GM19468 (cell line): ENCODE results near the gene DUSP22.

Source experiments
- ATAC-seq: cut with Tn5 transposase; IDR thresholded peaks from one replicate; pipeline ENCODE4 v1.9.1; 2021; ENCODE audit warnings: mild to moderate bottlenecking, moderate library complexity, moderate number of reproducible peaks; ENCODE audit not compliant: unreplicated experiment; ENCODE audit errors: extremely low read depth

Gene DUSP22

DNA sequence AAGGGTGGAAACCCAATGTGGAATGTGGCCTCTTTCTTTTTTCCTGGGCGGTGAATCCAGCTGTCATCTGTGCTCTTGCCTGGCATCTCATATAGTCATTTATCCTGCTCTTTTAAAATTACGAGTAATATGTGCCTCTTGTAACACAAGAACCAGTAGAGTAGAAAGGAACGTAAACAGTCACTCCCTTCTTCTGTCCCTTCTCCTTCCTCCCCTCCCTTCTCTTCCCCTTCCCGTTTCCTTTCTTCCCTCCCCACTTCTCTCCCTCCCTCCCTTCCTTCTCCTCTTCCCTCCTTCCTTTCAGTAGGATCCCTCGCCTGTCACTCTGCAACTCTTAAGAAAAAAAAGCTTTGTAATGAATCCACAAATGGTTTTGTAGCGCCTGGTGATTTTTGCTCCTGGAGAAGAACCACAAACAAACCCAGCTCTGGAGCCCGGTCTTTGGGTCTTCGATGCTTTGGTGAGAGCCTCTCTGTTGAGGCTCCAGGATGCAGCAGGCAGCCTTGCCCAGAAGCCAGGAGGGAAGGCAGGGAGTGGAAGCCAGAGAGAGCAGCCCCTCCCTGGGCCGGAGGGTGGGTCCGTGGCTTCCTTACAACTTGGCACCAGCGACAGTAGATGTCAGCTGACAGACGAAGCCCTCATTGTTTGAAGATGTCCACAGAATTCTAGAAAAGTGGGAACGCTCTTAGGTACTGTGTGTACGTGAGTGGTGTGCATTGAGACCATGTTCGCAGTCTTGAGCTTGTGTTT lies 15.0 kb downstream of the DUSP22 start:
- ATAC-seq: no peak

DNA sequence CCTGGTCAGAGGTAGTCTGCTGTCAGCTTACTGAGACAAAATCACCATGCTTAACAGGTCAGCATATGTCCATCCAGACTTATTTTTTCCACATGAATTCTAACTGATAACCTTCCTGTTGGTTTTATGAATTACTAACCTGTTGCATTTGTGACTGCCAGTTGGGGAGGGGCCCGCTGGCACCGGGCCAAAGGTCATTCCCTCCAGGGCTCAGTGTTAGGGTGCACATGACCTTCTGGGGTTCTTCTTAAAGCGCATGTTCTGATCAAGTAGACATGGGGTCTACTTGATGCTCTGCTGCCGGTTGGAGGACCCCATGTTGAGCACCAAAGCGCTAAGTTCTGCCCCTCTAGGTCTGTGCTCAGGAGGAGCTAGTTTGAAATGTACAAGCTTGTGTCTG lies 15.6 kb downstream of the DUSP22 start:
- no peak for ATAC-seq

DNA sequence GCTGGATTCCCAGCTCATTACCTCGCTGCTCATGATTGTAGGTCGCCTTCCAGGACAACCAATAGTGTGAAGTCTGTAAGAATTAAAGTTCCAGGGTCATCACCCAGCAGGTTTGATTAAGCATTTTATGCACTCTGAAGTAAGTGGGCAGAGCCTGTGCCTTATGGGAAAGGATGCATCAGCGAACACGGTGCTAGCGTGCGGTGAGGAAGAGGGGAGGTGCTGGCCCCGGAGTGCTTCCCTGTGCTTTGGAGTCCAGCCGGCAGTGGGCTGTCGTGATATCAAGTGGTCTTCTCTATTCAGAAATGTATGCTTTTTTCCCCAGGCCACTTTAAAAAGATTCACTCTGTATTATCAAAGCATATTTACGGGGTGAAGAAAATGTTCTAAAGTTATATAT lies 16.0 kb downstream of the DUSP22 start:
- no peak for ATAC-seq

DNA sequence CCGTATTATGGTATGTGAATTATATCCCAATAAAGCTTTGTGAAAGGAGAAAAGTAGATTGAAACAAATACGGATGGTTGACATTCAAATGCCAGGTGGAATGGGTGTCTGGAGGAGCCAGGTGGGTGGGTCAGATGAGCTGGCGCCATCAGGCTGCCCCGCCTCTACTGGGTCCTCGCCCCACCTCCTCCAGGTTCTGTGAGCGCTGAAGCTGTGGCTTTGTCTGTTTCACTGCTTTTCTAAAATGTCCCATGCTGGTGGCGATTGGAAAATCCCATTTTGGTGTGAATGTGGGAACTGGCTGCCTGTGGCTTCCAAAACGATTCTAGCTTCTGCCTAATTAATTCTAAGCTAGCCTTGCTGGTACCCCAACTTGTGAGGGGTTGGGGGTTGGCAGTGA lies 16.5 kb downstream of the DUSP22 start:
- no peak for ATAC-seq

DNA sequence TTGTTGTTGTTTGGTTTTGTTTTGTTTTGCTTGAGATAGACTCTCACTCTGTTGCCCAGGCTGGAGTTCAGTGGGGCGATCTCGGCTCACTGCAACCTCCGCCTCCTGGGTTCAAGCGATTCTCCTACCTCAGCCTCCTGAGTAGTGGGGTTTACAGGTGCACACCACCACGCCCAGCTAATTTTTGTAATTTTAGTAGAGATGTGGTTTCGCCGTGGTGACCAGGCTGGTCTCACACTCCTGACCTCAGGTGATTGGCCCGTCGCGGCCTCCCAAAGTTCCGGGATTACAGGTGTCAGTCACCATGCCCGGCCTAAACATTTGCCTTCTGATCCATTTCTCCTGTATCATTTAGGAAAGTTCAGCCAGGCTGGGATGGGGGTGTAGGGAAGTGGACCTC lies 17.7 kb downstream of the DUSP22 start:
- no peak for ATAC-seq

DNA sequence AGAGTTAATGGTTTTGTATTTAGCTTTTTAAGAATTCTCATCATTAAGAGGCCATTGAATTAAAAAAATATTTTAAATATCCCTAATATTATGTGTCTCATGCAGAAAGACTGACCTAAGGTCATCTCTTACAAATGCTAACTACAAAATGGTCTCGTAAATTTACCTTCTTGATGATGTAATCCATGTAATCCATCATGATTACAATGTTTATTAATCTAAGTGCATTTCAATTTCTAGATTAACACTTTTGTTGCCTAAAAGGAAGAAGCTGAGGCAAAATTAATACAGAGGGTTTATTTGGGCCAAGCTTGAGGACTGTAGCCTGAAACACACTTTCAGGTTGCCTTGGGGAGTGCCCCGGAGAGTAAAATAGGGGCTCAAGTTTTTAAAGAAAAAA lies 18.4 kb downstream of the DUSP22 start:
- ATAC-seq: no peak

DNA sequence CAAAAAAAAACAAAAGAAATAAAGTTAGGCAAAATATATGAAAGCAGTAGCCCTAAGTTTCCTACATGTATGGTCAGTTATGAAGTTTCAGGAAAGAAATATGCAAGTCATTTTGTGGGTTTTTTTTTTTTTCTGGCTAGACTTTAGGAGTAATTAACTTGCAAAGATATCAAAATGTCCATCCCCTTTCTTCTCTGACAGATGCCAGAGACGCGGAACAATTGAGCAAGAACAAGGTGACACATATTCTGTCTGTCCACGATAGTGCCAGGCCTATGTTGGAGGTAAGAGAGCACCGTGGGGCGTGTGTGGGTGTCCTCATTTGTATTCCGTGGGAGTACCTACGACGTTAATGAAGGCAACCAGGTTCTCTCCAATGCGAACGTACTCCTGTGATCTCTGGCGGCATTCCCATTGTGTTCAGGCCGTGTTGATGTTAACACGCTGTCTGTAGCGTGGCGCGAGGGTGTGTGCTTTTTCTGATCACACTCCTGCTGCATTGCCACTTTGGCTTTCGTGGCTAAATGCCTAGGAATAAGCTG lies 19.5 kb downstream of the DUSP22 start:
- ATAC-seq: no peak

DNA sequence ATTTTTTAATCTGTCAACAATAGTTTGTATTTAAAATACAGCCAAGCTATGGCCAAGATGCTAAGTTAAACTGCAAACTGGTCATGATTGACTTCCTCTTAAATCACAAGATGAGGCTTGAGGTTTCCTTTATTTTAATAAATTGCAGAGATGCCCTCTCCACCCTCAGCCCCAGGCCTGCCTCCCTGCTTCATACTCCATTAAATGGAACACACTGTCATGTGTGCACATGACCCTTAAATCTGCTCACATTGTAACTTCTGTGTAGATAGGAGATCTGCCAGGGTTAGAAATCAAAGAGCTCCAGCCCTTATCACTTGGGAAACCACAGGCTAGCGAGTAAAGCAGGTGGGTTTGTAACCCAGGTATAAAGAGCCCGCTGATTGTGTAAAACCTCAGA lies 20.8 kb downstream of the DUSP22 start:
- no peak for ATAC-seq

DNA sequence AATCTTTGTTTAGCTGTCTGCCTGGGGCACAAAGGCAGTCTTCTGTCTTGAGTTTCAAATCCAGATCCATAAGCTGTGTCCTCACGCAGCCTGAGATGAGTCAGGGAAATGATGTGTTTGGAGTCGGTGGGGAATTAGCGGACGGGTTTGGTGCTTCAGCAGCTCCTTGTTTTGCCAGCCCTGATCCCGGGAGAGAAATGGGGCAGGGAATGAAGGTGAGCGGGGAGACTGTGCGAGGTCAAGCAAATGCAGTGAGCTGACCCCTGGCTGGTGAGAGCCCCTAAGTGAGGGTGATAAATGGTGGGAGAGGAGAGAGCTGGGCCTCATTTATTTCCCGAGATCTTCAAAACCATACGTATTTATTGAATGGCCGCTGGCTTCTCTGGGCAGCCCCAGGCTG lies 21.6 kb downstream of the DUSP22 start:
- ATAC-seq: no peak

DNA sequence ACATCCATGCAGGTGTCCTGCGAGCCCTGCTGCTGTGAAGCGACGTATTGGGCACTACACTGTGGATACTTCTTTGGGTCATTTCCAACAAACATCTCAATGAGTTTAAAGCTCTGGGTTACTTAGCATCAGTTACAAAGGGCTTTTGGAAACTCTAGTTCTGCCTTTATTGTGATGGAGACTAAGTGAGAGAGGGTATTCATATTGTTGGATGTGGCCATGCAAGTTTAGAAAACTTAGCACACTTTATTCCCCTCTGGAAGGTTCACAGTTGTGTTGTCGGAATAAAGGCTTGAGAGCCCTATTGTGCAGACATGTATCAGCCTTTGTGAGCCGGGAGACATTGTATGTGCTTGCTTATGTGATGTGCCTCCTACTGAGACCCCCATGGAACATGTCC lies 22.1 kb downstream of the DUSP22 start:
- no peak for ATAC-seq

DNA sequence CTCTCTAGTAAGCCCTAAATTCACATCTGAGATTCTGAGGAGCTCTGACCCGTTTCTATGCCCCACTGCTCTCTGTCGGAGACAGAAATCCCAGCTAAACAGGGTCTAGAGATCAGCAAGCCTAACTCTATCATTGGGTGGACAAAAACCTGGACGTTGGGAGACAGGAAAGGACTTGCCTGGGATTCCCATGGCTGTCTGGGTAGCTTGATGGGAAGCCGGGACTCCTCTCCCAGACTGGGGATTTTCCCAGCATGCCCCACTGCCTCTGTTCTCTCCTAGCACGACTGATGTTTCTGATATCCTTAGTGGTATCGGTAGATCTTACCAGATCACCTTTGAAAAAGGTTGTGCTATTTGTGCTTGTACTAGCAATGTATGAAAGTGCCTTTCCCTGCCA lies 22.9 kb downstream of the DUSP22 start:
- ATAC-seq: no peak

DNA sequence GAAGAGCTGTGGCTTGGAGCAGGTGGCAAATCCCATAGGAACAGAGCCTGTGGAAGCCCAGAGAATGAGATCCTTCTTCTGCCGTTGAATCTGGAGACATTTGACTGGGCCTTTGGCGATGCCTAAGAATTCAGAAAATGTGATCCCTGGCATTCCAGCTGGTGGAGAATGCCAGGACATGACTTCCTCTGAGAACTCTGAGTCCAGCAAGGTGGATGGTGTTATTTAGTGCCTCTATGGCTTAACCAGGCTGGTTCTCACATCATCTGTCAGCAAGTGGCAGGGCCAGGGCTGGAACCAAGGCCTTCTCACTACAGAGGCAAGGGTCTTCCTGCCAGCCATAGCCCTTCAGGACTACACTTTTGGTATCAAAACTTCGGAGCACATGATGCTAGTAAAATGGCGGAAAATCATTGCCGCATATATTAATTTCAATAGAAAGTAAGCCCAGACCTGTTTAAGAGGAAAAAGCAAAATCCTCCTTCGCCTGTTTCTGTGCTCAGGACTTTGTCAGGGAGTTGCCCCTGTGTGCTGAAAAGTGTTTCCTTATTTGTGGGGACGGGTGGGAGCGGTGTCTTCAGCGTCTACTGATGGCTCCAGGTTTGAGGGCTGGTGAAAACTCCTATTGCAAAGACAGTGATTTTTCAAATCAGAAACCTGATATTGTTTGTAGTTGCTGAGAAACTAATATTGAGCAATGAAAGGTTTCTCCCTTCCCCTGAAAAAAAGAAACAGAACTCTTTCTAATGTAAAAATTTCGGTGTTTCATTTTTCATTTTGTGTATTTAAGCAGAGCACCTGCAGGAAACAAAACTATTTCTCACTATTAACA lies 23.9 kb downstream of the DUSP22 start:
- ATAC-seq: no peak

DNA sequence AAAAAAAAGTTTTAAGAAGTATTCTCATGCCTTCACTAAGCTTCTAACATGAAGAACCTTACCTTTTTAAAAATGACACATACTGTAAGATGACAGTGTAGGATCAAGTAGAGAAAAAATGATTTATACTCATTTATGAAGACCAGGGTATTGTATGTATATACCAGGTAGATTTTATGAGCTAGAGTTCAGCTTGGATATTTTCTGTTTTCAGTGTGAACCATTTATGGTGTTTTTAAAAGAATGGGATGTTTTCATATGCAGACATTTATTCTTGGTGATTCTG lies 24.4 kb downstream of the DUSP22 start:
- ATAC-seq: no peak

DNA sequence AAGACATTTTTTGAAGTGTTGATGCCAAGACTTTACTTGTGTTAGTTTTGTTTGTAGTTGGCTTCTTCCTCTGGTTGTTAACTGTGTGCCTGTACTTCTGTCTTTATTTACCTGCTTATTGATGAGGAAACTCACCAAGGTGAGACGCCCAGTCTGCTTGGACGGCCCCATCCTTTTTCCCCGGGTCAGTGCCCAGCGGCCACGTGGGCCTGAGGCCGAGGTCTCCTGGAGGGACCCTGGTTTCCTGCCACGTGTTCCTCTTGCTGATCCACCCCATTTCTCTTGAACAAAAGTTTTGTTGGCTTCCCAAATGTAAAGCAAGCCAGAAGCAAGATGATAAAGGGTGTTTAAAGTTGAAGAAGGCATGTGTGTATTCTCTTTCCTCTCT lies 24.8 kb downstream of the DUSP22 start:
- ATAC-seq: no peak

DNA sequence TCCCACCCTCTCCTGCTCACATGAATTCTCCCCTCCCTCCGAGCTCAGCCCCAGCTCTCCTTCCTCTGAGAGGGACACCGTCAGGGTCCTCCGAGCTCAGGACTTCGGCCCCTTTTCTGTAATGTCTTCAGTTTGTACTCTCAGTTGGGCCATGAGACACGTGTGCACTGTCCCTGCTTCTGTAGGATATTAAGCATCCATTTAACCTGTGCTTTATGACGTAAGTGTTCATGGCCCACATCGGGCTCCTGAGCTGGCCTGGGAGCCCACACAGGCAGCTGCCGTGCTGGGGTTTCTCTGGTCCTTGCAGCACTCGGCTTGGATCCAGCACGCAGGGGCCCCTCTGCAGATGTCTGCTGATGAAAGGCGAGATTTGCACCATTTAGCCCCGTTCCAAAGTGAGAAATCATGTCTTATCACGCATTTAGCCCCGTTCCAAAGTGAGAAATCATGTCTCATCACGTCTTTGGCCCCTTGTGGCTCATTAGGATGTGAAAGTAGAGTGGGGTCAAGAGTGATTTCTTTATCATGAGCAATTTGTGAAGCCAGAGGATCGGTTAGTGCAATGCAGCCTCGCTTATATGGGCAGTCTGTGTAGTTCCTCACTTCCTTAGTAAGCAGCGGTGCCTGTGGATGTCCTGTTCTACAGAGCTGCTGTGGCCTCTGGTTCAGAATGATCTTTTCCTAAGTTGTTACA lies 25.3 kb downstream of the DUSP22 start:
- ATAC-seq: no peak

DNA sequence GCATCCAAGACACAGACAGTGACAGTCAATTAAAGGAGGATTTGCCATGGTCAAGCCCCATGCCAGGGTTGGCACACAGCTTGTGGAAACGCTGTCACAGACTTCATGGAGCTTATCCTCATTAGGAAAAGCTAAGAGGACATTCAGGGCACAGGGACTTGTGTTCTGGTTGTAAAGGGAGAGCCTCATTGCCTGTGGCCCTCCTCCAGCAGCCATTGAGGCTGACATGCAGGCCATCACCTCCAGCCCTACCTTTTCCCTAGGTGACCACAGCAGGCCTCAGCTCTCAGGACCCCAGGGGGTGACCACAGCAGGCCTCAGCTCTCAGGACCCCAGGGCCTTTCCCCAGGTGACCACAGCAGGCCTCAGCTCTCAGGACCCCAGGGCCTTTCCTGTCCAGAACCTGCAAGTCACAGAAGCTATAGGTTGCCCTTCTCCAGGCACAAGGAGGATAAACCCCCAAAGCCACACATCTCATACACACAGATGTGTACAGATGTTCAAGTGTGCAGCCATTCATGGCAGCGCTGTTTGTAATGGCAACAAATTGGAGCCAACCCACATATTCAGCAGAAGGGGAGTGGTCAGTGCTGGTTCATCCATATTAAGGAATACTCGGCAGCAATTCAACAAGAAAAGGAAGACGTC lies 26.1 kb downstream of the DUSP22 start:
- no peak for ATAC-seq

DNA sequence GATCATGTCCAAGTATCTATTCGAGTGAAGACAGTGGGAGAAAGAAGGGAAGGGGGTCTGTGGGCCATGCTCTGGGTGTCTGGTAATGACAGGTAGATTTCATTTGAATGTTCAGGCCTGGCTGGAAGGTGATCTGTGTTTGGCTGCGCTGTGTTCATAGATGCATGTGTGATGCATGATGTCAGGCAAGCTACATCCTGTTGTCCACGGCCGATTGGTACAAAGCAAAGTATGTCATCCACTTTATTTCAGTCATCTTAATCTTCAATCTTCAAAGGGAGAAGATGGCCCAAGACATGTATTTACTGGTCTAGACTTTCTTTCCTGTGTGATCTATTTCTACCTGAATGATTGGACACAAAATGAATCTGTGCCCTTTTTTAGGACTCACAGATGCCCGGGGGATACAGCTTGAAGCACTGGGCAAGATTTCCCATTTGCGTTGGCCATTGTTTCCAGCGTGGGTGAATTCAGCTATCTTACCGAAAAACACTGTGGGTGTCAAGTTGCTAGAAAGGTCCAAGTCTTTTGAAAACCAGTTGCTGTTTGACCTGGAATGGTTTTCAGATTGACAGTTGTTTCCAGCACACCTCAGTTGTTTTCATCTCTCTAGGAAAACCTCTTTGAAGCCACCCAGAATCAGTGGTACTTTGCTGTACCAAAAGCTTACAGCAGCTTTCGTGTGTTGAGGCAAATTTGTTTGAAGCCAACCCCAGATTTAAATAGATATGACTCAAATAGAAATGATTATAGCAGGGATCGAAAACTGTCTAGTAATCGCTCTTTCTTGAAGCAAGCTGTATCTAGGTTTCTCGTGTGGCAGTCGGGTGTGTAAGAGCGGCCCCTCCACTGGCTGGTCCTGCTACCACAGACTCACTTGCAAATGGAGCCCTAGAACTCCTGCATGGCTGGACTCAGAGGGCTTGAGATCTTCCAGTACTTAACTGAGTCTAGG lies 27.2 kb downstream of the DUSP22 start:
- ATAC-seq: no peak

DNA sequence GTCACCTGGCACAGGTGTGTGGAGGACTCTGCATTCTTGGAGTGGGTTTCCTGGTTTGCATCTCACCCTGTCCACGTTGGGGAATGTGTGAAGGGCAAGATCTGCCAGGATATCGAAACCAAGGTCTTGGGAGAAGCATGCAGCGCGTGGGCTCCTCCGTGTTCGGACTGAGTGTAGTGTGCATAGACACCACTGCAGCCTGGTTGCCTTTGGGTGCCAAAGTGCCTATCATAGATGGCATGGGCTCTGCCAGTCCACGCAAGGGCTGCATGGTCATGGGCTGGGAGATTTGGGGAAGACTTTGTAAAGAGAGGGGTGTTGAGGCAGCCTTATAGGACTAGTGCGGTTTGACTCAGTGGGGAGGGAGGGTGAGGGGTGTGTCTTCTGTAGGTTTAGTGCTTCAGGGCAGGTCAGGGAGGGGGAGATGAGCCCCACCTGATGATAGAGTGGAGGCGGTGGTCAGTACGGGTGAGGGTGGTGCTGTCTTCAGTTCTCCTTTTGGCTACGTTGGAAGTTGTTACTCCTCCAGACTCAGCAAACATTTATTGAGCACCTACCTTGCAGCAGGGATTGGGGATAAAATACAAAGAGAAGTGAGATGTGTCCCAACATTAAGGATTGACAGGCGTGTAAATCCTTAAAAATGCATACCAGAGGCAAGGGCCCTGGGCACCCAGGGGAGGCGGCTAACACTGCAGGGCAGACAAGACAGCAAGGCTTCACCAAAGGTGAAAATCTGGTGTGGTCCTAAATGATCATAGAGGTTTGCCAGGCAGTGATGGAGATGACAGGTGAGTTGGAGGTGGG lies 28.3 kb downstream of the DUSP22 start:
- ATAC-seq: no peak

DNA sequence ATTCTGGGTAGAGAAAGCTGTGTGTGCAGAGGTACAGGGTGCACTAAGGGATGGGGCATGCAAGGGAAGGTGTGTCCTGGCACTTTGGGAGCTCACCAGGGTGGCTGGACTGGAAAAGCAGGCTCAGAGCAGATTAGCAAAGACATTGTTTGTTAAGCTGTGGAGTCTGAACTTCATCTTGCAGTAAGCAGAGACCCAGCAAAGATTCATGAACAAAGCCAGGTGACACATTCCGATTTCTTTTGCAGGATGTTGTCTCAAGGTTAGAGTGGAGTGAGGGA lies 28.8 kb downstream of the DUSP22 start:
- no peak for ATAC-seq
